Gastrocnemius medialis (tissue), 4 donors: Measurements from ENCODE around the gene MTA1.

Source experiments
- CTCF ChIP-seq, 5 experiments: fragments of 450-650 bp in 3 of 5; fragments of 200-600 bp in 2 of 5; sonication (generic) in 2 of 5; IDR thresholded peaks in 4 of 5; conservative IDR thresholded peaks in 1 of 5; 1 replicate in 4 of 5; 2 replicates in 1 of 5; pipeline ENCODE4 v1.5.1; 2016 to 2019; ENCODE audit warnings: antibody characterized with exemption in 5 of 5, mild to moderate bottlenecking in 3 of 5, moderate library complexity in 3 of 5
- POLR2A ChIP-seq, 2 donors: fragments of 450-650 bp; IDR thresholded peaks; one replicate each; pipeline ENCODE4 v1.6.1; 2017; ENCODE audit warnings: antibody characterized with exemption in 2 of 2, mild to moderate bottlenecking in 2 of 2, moderate library complexity in 2 of 2

DNA sequence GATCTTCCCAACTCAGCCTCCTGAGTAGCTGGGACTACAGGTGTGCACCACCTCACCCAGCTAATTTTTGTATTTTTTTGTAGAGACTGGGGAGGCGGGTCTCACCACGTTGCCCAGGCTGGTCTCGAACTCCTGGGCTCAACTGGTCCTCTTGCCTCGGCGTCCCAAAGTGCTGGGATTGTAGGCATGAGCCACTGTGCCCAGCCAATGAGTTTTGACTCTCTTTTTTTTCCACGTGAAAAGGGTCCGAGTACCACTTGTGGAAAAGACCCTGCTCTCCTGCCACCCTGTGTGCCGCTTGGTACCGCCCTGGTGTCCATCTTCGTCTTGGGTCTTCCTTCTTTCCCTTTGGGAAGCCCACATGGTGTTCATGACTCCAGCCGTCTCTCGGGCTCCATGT is 89.0 kb downstream of the MTA1 start:
- TF ChIP-seq CTCF (IDR thresholded peaks at IDR 0.05 in 4 of 5, conservative IDR thresholded peaks at IDR 0.05 in 1 of 5) (no peak), POLR2A (IDR thresholded peaks at IDR 0.05) (no peak)
